T47D (cell line): ENCODE data around the gene MBOAT1.

ENCODE experiments used
- DNase-seq, 2 experiments: peaks; one replicate each; pipeline versions ENCODE4 v3.0.0 to v3.0.0-alpha.2; 2011 to 2012; ENCODE audit warnings: low read depth in 1 of 2, low spot score in 1 of 2
- JUND ChIP-seq: IDR thresholded peaks from 2 replicates; pipeline ENCODE4 v1.6.1; 2012; ENCODE audit warnings: low read depth
- in situ Hi-C: cut with HindIII; loops from 2 replicates; pipeline ENCODE4 v1.10.0; 2016; ENCODE audit warnings: low sequenced_read_pairs, low pct_unique_long_range_greater_than_20kb

Gene MBOAT1

GRCh38 chr6:20070047-20070446, 142.2 kb downstream of the MBOAT1 start:
- no peak for TF ChIP-seq JUND
- no peak for DNase-seq
- in situ Hi-C loops: no loop called here

- no peak for DNase-seq
- in situ Hi-C loops: no loop called here
- no peak for TF ChIP-seq JUND
These were observed 143.2 kb downstream of the MBOAT1 start for GRCh38 chr6:20069021-20069522.

- in situ Hi-C loops: no loop called here
- DNase-seq: no peak
- no peak for TF ChIP-seq JUND
These were observed 143.8 kb downstream of the MBOAT1 start for GRCh38 chr6:20068421-20068988.

- no peak for TF ChIP-seq JUND
- in situ Hi-C loops: no loop called here
These were observed 150.3 kb downstream of the MBOAT1 start for GRCh38 chr6:20061952-20062351.

GRCh38 chr6:20060252-20060651, 152.0 kb downstream of the MBOAT1 start:
- DNase-seq: no peak
- no peak for TF ChIP-seq JUND
- in situ Hi-C loops: no loop called here

More at GRCh38 chr6:20061952-20062351, 150.3 kb downstream of the MBOAT1 start:
- DNase-seq: no peak

GRCh38 chr6:20058912-20059311, 153.4 kb downstream of the MBOAT1 start:
- in situ Hi-C loops: no loop called here
- TF ChIP-seq JUND: no peak
- no peak for DNase-seq

GRCh38 chr6:20058121-20058905, 154.0 kb downstream of the MBOAT1 start:
- no peak for DNase-seq
- in situ Hi-C loops: no loop called here

GRCh38 chr6:20056350-20056992, 155.8 kb downstream of the MBOAT1 start:
- in situ Hi-C loops: no loop called here
- no peak for TF ChIP-seq JUND

More at GRCh38 chr6:20058121-20058905, 154.0 kb downstream of the MBOAT1 start:
- TF ChIP-seq JUND: no peak

GRCh38 chr6:20055916-20056315, 156.4 kb downstream of the MBOAT1 start:
- no peak for DNase-seq
- TF ChIP-seq JUND: no peak
- in situ Hi-C loops: no loop called here

More at GRCh38 chr6:20056350-20056992, 155.8 kb downstream of the MBOAT1 start:
- DNase-seq: peak; percentile 42 to 76
